MM.1S (cell line): ENCODE data around the gene NUMA1.

Experiments used
- DNase-seq: peaks from one replicate; pipeline ENCODE4 v3.0.0-alpha.2; 2015
- H2AFZ ChIP-seq: fragments of 300-600 bp; sonication (generic); 2 replicates; pipeline ENCODE4 v1.6.0; 2016; ENCODE audit warnings: antibody characterized with exemption, low read length
- H3F3A ChIP-seq: fragments of 300-600 bp; sonication (generic); 2 replicates; pipeline ENCODE4 v1.6.1; 2016; ENCODE audit warnings: mild to moderate bottlenecking, antibody characterized with exemption, low read length, moderate library complexity, mixed read lengths; ENCODE audit not compliant: insufficient read depth
- H3K27ac ChIP-seq: fragments of 300-600 bp; sonication (generic); 2 replicates; pipeline ENCODE4 v1.5.1; 2016; ENCODE audit warnings: mild to moderate bottlenecking, low read length
- H3K27me3 ChIP-seq: fragments of 300-600 bp; sonication (generic); replicated peaks from 2 replicates; pipeline ENCODE4 v1.6.0; 2016; ENCODE audit warnings: low read length; ENCODE audit not compliant: insufficient read depth
- H3K36me3 ChIP-seq: fragments of 300-600 bp; sonication (generic); replicated peaks from 2 replicates; pipeline ENCODE4 v1.6.1; 2016; ENCODE audit warnings: mild to moderate bottlenecking, low read length, mixed read lengths; ENCODE audit not compliant: insufficient read depth
- H3K4me1 ChIP-seq: fragments of 300-600 bp; sonication (generic); 2 replicates; pipeline ENCODE4 v1.6.1; 2016; ENCODE audit warnings: low read length, mixed read lengths
- H3K4me2 ChIP-seq: fragments of 300-600 bp; sonication (generic); 2 replicates; pipeline ENCODE4 v1.6.0; 2016; ENCODE audit warnings: low read depth, low read length
- H3K4me3 ChIP-seq: fragments of 300-600 bp; sonication (generic); 2 replicates; pipeline ENCODE4 v1.5.1; 2016; ENCODE audit warnings: low read length, mixed read lengths
- H3K79me2 ChIP-seq: fragments of 300-600 bp; sonication (generic); 2 replicates; pipeline ENCODE4 v1.6.1; 2016; ENCODE audit warnings: mixed run types, low read length, mixed read lengths
- H3K9ac ChIP-seq: fragments of 300-600 bp; sonication (generic); 2 replicates; pipeline ENCODE4 v1.6.1; 2016; ENCODE audit warnings: low read length, mixed read lengths
- H3K9me2 ChIP-seq: fragments of 300-600 bp; sonication (generic); replicated peaks from 2 replicates; pipeline ENCODE4 v1.6.1; 2016; ENCODE audit warnings: mild to moderate bottlenecking, low read length, mixed read lengths; ENCODE audit not compliant: insufficient read depth
- H3K9me3 ChIP-seq: fragments of 300-600 bp; sonication (generic); replicated peaks from 2 replicates; pipeline ENCODE4 v1.6.1; 2016; ENCODE audit warnings: mild to moderate bottlenecking, low read length, mixed read lengths; ENCODE audit not compliant: insufficient read depth
- H4K20me1 ChIP-seq: fragments of 300-600 bp; sonication (generic); 2 replicates; pipeline ENCODE4 v1.6.1; 2016; ENCODE audit warnings: mild to moderate bottlenecking, low read length, moderate library complexity, mixed read lengths; ENCODE audit not compliant: insufficient read depth
- CTCF ChIP-seq: fragments of 300-600 bp; sonication (generic); IDR thresholded peaks from 2 replicates; pipeline ENCODE4 v1.5.1; 2016; ENCODE audit warnings: antibody characterized with exemption, low read length, mixed read lengths
- EZH2 ChIP-seq: fragments of 300-600 bp; sonication (generic); optimal IDR thresholded peaks from 2 replicates; pipeline ENCODE3; 2017; ENCODE audit warnings: low read depth, mild to moderate bottlenecking, antibody characterized with exemption, low read length, mixed read lengths
- EZH2phosphoT487 ChIP-seq: fragments of 300-600 bp; sonication (generic); IDR thresholded peaks from 2 replicates; pipeline ENCODE4 v1.6.1; 2018; ENCODE audit warnings: antibody characterized with exemption, low read length

The NUMA1 gene

GRCh38 chr11:72008728-72009127 is 71.6 kb downstream of the NUMA1 start:
- TF ChIP-seq EZH2phosphoT487 (no peak), EZH2 (no peak), CTCF (no peak)
- no peak overlapping the region for H2AFZ ChIP-seq
- H3K27me3 ChIP-seq = no peaks in the 10 kb centered on the region
- H4K20me1 ChIP-seq = no peaks in the 10 kb centered on the region
- DNase-seq = no peak
- H3K27ac ChIP-seq = no peak overlapping the region
- peaks cover 7% of the 10 kb centered on the region; the same call in 1 of the 2 replicates for H3K36me3 ChIP-seq
- no peak overlapping the region for H3K4me3 ChIP-seq
- no peaks in the 10 kb centered on the region for H3K9me2 ChIP-seq
- no peak overlapping the region for H3K9ac ChIP-seq
- no peaks in the 10 kb centered on the region for H3K9me3 ChIP-seq
- H3K4me2 ChIP-seq = no peak overlapping the region
- no peaks in the 10 kb centered on the region for H3K79me2 ChIP-seq
- H3F3A ChIP-seq = 0 out of 2 replicates have a peak, but pooled peaks cover 3% of the 10 kb centered on the region
- H3K4me1 ChIP-seq = no peaks in the 10 kb centered on the region

GRCh38 chr11:72007587-72007986 is 72.8 kb downstream of the NUMA1 start:
- no peak for DNase-seq
- Histone ChIP-seq H3K27ac (no peak overlapping the region), H3K36me3 (peaks cover 7% of the 10 kb centered on the region; the same call in 1 of the 2 replicates), H2AFZ (no peak overlapping the region), H3K4me2 (no peak overlapping the region), H3K27me3 (no peaks in the 10 kb centered on the region), H3K9me2 (no peaks in the 10 kb centered on the region), H4K20me1 (no peaks in the 10 kb centered on the region), H3K9ac (no peak overlapping the region), H3K4me3 (no peak overlapping the region), H3F3A (0 out of 2 replicates have a peak, but pooled peaks cover 3% of the 10 kb centered on the region), H3K4me1 (no peaks in the 10 kb centered on the region), H3K79me2 (no peaks in the 10 kb centered on the region), H3K9me3 (no peaks in the 10 kb centered on the region)
- no peak for TF ChIP-seq EZH2
- no peak for TF ChIP-seq CTCF
- TF ChIP-seq EZH2phosphoT487 = no peak

- DNase-seq = no peak
- no peak overlapping the region for H3K4me2 ChIP-seq
- no peaks in the 10 kb centered on the region for H3K9me2 ChIP-seq
- no peak overlapping the region for H3K4me3 ChIP-seq
- H3K9me3 ChIP-seq = no peaks in the 10 kb centered on the region
- H3K79me2 ChIP-seq = no peaks in the 10 kb centered on the region
- H3K36me3 ChIP-seq = peaks cover 7% of the 10 kb centered on the region; the same call in 1 of the 2 replicates
- no peaks in the 10 kb centered on the region for H3K4me1 ChIP-seq
- H2AFZ ChIP-seq = no peak overlapping the region
- no peak overlapping the region for H3K9ac ChIP-seq
- TF ChIP-seq EZH2 = no peak
- no peak for TF ChIP-seq CTCF
- TF ChIP-seq EZH2phosphoT487 = no peak
- no peak overlapping the region for H3K27ac ChIP-seq
- no peaks in the 10 kb centered on the region for H3K27me3 ChIP-seq
- 0 out of 2 replicates have a peak, but pooled peaks cover 3% of the 10 kb centered on the region for H3F3A ChIP-seq
- no peaks in the 10 kb centered on the region for H4K20me1 ChIP-seq
These were observed 73.3 kb downstream of the NUMA1 start for GRCh38 chr11:72007089-72007476.
